Hepatocyte (in vitro differentiated cells): Measurements from ENCODE around the gene HHAT. TPM values are rescaled to one million over a fixed set of nuclear protein-coding genes. Genes with fewer than 3 reads are reported as not detected.

Source experiments
- DNase-seq: peaks from one replicate; pipeline ENCODE4 v3.0.0-alpha.2; 2016; ENCODE audit warnings: low spot score
- H2AFZ ChIP-seq: fragments of 200-600 bp; sonication (generic); 2 replicates; pipeline ENCODE4 v1.6.0; 2016; ENCODE audit warnings: antibody characterized with exemption, mild to moderate bottlenecking
- H3K27ac ChIP-seq: fragments of 200-600 bp; sonication (generic); 2 replicates; pipeline ENCODE4 v1.5.1; 2016; ENCODE audit warnings: mild to moderate bottlenecking
- H3K27me3 ChIP-seq: fragments of 200-600 bp; sonication (generic); 2 replicates; pipeline ENCODE4 v1.6.1; 2016
- H3K36me3 ChIP-seq: fragments of 200-600 bp; sonication (generic); replicated peaks from 2 replicates; pipeline ENCODE4 v1.5.1; 2016; ENCODE audit warnings: low read depth; ENCODE audit not compliant: insufficient read depth
- H3K4me1 ChIP-seq: fragments of 200-600 bp; sonication (generic); 2 replicates; pipeline ENCODE4 v1.5.1; 2016; ENCODE audit warnings: mild to moderate bottlenecking, moderate library complexity; ENCODE audit not compliant: insufficient read depth
- H3K4me2 ChIP-seq: fragments of 200-600 bp; sonication (generic); 2 replicates; pipeline ENCODE4 v1.6.0; 2016
- H3K4me3 ChIP-seq: fragments of 200-600 bp; sonication (generic); 2 replicates; pipeline ENCODE4 v1.5.1; 2016; ENCODE audit warnings: mild to moderate bottlenecking
- H3K79me2 ChIP-seq: fragments of 200-600 bp; sonication (generic); 2 replicates; pipeline ENCODE4 v1.6.0; 2017; ENCODE audit warnings: mild to moderate bottlenecking
- H3K9me2 ChIP-seq: fragments of 200-600 bp; sonication (generic); replicated peaks from 2 replicates; pipeline ENCODE4 v1.6.0; 2017; ENCODE audit warnings: mild to moderate bottlenecking; ENCODE audit not compliant: insufficient read depth
- H3K9me3 ChIP-seq: fragments of 200-600 bp; sonication (generic); 2 replicates; pipeline ENCODE4 v1.5.1; 2016; ENCODE audit warnings: low read depth, mild to moderate bottlenecking
- H4K20me1 ChIP-seq: fragments of 200-600 bp; sonication (generic); 2 replicates; pipeline ENCODE4 v1.6.0; 2016; ENCODE audit warnings: mild to moderate bottlenecking; ENCODE audit not compliant: insufficient read depth, poor library complexity, severe bottlenecking
- EZH2 ChIP-seq: fragments of 200-600 bp; sonication (generic); IDR thresholded peaks from 2 replicates; pipeline ENCODE4 v1.6.1; 2016; ENCODE audit warnings: antibody characterized with exemption, mild to moderate bottlenecking, borderline replicate concordance
- EZH2phosphoT487 ChIP-seq: fragments of 200-600 bp; sonication (generic); IDR thresholded peaks from one replicate; pipeline ENCODE4 v1.6.1; 2018; ENCODE audit warnings: antibody characterized with exemption, mild to moderate bottlenecking, low read depth, moderate library complexity; ENCODE audit not compliant: unreplicated experiment, severe bottlenecking
- WGBS: methylation state at CpG from one replicate; pipeline ENCODE4 v1.1.6; 2016; ENCODE audit warnings: low lambda C conversion rate; ENCODE audit errors: missing lambda C conversion rate; 5-methylcytosine and 5-hydroxymethylcytosine counted together
- polyA plus RNA-seq: library from polyadenylated mRNA; unstranded; fragments of >200 nt; fragmentation: Nextera tagmentation; extraction: Ambion mirVana; gene quantifications from 2 replicates; pipeline ENCODE4 v1.2.1, GENCODE V29; 2016
- total RNA-seq: library from RNA; depleted of rRNA; stranded (reverse); fragments of >200 nt; gene quantifications from 2 replicates; pipeline ENCODE4 v1.2.3, GENCODE V29; 2014
- TF ChIP-seq, protein P1 (sequence below): fragments of 200-600 bp; sonication (generic); IDR thresholded peaks from 2 replicates; pipeline ENCODE4 v1.5.1; 2016; ENCODE audit warnings: antibody characterized with exemption, mild to moderate bottlenecking; ENCODE audit not compliant: poor library complexity

The HHAT gene
- total and polyA plus RNA-seq, 2 experiments from 2014 or later: 5.3 to 6.3 TPM

DNA sequence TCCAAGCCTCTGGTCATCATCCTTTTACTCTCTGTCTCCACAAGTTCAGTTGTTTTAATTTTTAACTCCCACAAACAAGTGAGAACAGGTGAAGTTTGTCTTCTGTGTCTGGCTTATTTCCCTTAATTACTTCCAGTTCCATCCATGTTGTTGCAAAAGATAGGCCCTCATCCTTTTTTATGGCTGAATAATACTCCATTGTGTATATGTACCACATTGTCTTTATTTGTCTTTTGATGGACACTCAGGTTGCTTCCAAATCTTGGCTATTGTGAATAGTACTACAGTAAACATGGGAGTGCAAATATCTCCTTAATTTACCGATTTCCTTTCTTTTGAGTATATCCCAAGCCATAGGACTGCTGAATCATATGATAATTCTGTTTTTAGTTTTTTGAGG, 262.5 kb downstream of the HHAT start:
- TF ChIP-seq EZH2phosphoT487: no peak
- TF ChIP-seq, protein P1, sequence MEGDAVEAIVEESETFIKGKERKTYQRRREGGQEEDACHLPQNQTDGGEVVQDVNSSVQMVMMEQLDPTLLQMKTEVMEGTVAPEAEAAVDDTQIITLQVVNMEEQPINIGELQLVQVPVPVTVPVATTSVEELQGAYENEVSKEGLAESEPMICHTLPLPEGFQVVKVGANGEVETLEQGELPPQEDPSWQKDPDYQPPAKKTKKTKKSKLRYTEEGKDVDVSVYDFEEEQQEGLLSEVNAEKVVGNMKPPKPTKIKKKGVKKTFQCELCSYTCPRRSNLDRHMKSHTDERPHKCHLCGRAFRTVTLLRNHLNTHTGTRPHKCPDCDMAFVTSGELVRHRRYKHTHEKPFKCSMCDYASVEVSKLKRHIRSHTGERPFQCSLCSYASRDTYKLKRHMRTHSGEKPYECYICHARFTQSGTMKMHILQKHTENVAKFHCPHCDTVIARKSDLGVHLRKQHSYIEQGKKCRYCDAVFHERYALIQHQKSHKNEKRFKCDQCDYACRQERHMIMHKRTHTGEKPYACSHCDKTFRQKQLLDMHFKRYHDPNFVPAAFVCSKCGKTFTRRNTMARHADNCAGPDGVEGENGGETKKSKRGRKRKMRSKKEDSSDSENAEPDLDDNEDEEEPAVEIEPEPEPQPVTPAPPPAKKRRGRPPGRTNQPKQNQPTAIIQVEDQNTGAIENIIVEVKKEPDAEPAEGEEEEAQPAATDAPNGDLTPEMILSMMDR: no peak
- TF ChIP-seq EZH2: no peak
- Histone ChIP-seq H3K4me3 (no peak overlapping the region), H3K27me3 (no peaks in the 10 kb centered on the region), H3K79me2 (no peaks in the 10 kb centered on the region), H3K36me3 (no peaks in the 10 kb centered on the region), H3K27ac (no peak overlapping the region), H3K9me2 (no peaks in the 10 kb centered on the region), H3K9me3 (no peaks in the 10 kb centered on the region), H3K4me2 (no peak overlapping the region), H2AFZ (no peak overlapping the region), H3K4me1 (no peaks in the 10 kb centered on the region), H4K20me1 (no peaks in the 10 kb centered on the region)
- 97% methylated on average over 1 of the region's 1 CpG for WGBS
- DNase-seq: no peak

- H3K27me3 ChIP-seq: no peaks in the 10 kb centered on the region
- DNase-seq: no peak
- H3K9me2 ChIP-seq: no peaks in the 10 kb centered on the region
- H3K4me3 ChIP-seq: no peak overlapping the region
- no peaks in the 10 kb centered on the region for H3K79me2 ChIP-seq
- no peak overlapping the region for H2AFZ ChIP-seq
- no peak for TF ChIP-seq EZH2
- no peak for TF ChIP-seq EZH2phosphoT487
- TF ChIP-seq, protein P1: no peak
- no peak overlapping the region for H3K27ac ChIP-seq
- H3K4me2 ChIP-seq: no peak overlapping the region
- no peaks in the 10 kb centered on the region for H4K20me1 ChIP-seq
- no peaks in the 10 kb centered on the region for H3K9me3 ChIP-seq
- H3K4me1 ChIP-seq: no peaks in the 10 kb centered on the region
- H3K36me3 ChIP-seq: no peaks in the 10 kb centered on the region
- WGBS: 66% methylated on average over 3 of the region's 3 CpGs
Observed at GRCh38 chr1:210594605-210595004, 265.9 kb downstream of the HHAT start.

GRCh38 chr1:210596641-210597040, 267.9 kb downstream of the HHAT start:
- Histone ChIP-seq H3K9me2 (no peaks in the 10 kb centered on the region), H3K27me3 (no peaks in the 10 kb centered on the region), H3K79me2 (no peaks in the 10 kb centered on the region), H3K4me2 (no peak overlapping the region), H2AFZ (no peak overlapping the region), H4K20me1 (no peaks in the 10 kb centered on the region), H3K9me3 (no peaks in the 10 kb centered on the region), H3K27ac (no peak overlapping the region), H3K36me3 (no peaks in the 10 kb centered on the region), H3K4me1 (no peaks in the 10 kb centered on the region), H3K4me3 (no peak overlapping the region)
- DNase-seq: no peak
- WGBS: 93% methylated on average over 2 of the region's 2 CpGs
- no peak for TF ChIP-seq EZH2phosphoT487
- TF ChIP-seq, protein P1: no peak
- no peak for TF ChIP-seq EZH2
